ENCODE measurements around the gene MAPK7. TPM values are rescaled to one million over a fixed set of nuclear protein-coding genes. Genes with fewer than 3 reads are reported as not detected.

MAPK7 gene
- total RNA-seq, 4 donors from 2014 or later = 12.9 to 25.2 (median 21.9) TPM

- DNase-seq (ENCODE audit: low spot score) = no peak
- no peak for ATAC-seq (ENCODE audit: low FRiP score)
- TF ChIP-seq CTCF (IDR thresholded peaks at IDR 0.05) = no peak
Observed at GRCh38 chr17:19359151-19359550, 19.1 kb upstream of the MAPK7 start.

- ATAC-seq (ENCODE audit: low FRiP score) (no peak), DNase-seq (ENCODE audit: low spot score) (no peak)
- TF ChIP-seq CTCF (IDR thresholded peaks at IDR 0.05) = no peak
Observed at GRCh38 chr17:19359856-19360255, 18.4 kb upstream of the MAPK7 start.

- ATAC-seq (ENCODE audit: low FRiP score) (no peak), DNase-seq (ENCODE audit: low spot score) (no peak)
- no peak for TF ChIP-seq CTCF (IDR thresholded peaks at IDR 0.05)
Observed at GRCh38 chr17:19360772-19361171, 17.5 kb upstream of the MAPK7 start.

GRCh38 chr17:19361326-19361725, 17.0 kb upstream of the MAPK7 start:
- no peak for DNase-seq (ENCODE audit: low spot score)
- ATAC-seq (ENCODE audit: low FRiP score) = no peak
- no peak for TF ChIP-seq CTCF (IDR thresholded peaks at IDR 0.05)

- ATAC-seq (ENCODE audit: low FRiP score) = no peak
- DNase-seq (ENCODE audit: low spot score) = no peak
- no peak for TF ChIP-seq CTCF (IDR thresholded peaks at IDR 0.05)
Observed at GRCh38 chr17:19361944-19362276, 16.4 kb upstream of the MAPK7 start.

GRCh38 chr17:19362277-19363113, 15.8 kb upstream of the MAPK7 start, which contains the start of gene B9D1:
B9D1 (minus strand) TSS chr17:19362723; CDS start chr17:19362569, 154 bp downstream.
- DNase-seq (ENCODE audit: low spot score) = peak; percentile 84
- peak; percentile 90 for ATAC-seq (ENCODE audit: low FRiP score)
- peak in 2 of 3 donors; percentile 32 to 89 for TF ChIP-seq CTCF (IDR thresholded peaks at IDR 0.05)

- no peak for ATAC-seq (ENCODE audit: low FRiP score)
- TF ChIP-seq CTCF (IDR thresholded peaks at IDR 0.05) = no peak
- no peak for DNase-seq (ENCODE audit: low spot score)
Observed at GRCh38 chr17:19363114-19363438, 15.2 kb upstream of the MAPK7 start.

Measured in omental fat pad (tissue), 4 donors.